Glutamatergic neuron (in vitro differentiated cells): ENCODE results near the gene ZNF268. TPM values are rescaled to one million over a fixed set of nuclear protein-coding genes. Genes with fewer than 3 reads are reported as not detected.

ENCODE experiments used
- DNase-seq: peaks from one replicate; pipeline ENCODE4 v3.0.0; 2022
- H3K27ac Mint-ChIP-seq: one replicate; pipeline ENCODE4 v1.8.0; 2020; ENCODE audit warnings: mild to moderate bottlenecking, mixed read lengths, inconsistent platforms; ENCODE audit not compliant: unreplicated experiment
- H3K27me3 Mint-ChIP-seq: one replicate; pipeline ENCODE4 v1.8.0; 2020; ENCODE audit warnings: mild to moderate bottlenecking, moderate library complexity, mixed read lengths, inconsistent platforms; ENCODE audit not compliant: unreplicated experiment
- H3K36me3 Mint-ChIP-seq: one replicate; pipeline ENCODE4 v1.8.0; 2020; ENCODE audit warnings: mild to moderate bottlenecking, mixed read lengths, inconsistent platforms; ENCODE audit not compliant: unreplicated experiment
- H3K4me1 Mint-ChIP-seq: one replicate; pipeline ENCODE4 v1.8.0; 2020; ENCODE audit warnings: mild to moderate bottlenecking, low read depth, mixed read lengths, inconsistent platforms; ENCODE audit not compliant: unreplicated experiment
- H3K4me3 Mint-ChIP-seq: one replicate; pipeline ENCODE4 v1.8.0; 2020; ENCODE audit warnings: mild to moderate bottlenecking, mixed read lengths, inconsistent platforms; ENCODE audit not compliant: unreplicated experiment
- H3K9me3 Mint-ChIP-seq: one replicate; pipeline ENCODE4 v1.8.0; 2020; ENCODE audit warnings: mild to moderate bottlenecking, moderate library complexity, mixed read lengths, inconsistent platforms; ENCODE audit not compliant: unreplicated experiment
- CTCF ChIP-seq: fragments of 200-600 bp; sonication (generic); IDR thresholded peaks from one replicate; pipeline ENCODE4 v1.5.0; 2021; ENCODE audit not compliant: partially characterized antibody, unreplicated experiment
- total RNA-seq: library from RNA; stranded (reverse); fragmentation: NEBNext Ultra II Directional; extraction: Animal tissue kit (Norgen Biotek cat#: 25700); gene quantifications from one replicate; pipeline ENCODE4 v1.2.1, GENCODE V29; 2021; ENCODE audit not compliant: unreplicated experiment

The ZNF268 gene
- total RNA-seq, 1 donor from 2014 or later = 38.0 TPM

GRCh38 chr12:133222211-133222610 is 40.9 kb downstream of the ZNF268 start:
- Mint-ChIP-seq H3K27me3 (peaks cover 2% of the 10 kb centered on the region), H3K36me3 (peaks cover 18% of the 10 kb centered on the region), H3K4me1 (no peaks in the 10 kb centered on the region), H3K4me3 (no peak overlapping the region), H3K9me3 (peaks cover 12% of the 10 kb centered on the region), H3K27ac (no peak overlapping the region)
- TF ChIP-seq CTCF = no peak
- no peak for DNase-seq

DNA sequence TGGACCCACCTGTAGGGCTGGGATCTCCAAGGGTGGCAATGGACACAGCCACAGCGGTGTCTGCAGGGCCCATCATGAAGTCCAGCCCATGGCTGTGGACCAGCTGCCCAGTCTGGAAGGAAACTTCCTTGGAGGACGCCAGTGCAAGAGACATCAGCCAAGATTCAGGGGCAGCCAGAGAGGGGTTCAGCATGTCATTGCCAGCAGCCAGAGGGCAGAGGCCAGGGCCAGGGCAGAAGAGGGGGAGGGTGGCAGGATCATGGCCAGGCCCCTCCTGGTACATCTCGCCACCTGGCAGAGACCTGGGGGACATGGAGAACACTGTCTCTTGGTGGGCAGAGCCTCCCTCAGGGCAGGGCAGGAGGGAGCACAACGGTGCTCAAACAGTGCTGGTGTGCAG is 44.2 kb downstream of the ZNF268 start:
- H3K4me3 Mint-ChIP-seq = no peak overlapping the region
- H3K4me1 Mint-ChIP-seq = no peaks in the 10 kb centered on the region
- H3K27ac Mint-ChIP-seq = no peak overlapping the region
- TF ChIP-seq CTCF = no peak
- H3K36me3 Mint-ChIP-seq = peaks cover 24% of the 10 kb centered on the region
- DNase-seq = no peak
- H3K9me3 Mint-ChIP-seq = peaks cover 31% of the 10 kb centered on the region
- peaks cover 5% of the 10 kb centered on the region for H3K27me3 Mint-ChIP-seq

DNA sequence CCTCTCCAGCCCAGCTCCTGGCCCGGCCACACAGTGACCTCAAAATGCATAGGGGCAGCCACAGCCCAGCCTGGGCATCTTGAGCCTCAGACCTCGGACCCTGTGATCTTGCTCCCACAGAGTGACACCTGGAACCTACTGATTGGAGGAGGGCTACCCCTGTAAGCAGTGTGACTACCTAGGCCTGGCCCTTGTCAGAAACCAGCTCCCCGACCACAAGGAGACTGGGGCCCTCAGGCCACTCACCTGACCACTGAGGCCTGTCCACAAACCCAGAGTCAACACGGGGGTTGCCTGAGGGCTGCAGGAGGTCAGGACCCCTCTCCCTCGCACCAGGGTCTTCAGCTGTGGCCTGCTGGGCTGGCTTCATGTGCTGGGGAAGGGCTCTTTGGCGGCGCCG is 45.4 kb downstream of the ZNF268 start:
- TF ChIP-seq CTCF = no peak
- Mint-ChIP-seq H3K27ac (no peak overlapping the region), H3K27me3 (peaks cover 5% of the 10 kb centered on the region), H3K36me3 (peaks cover 24% of the 10 kb centered on the region), H3K4me3 (no peak overlapping the region), H3K4me1 (no peaks in the 10 kb centered on the region), H3K9me3 (peaks cover 30% of the 10 kb centered on the region)
- DNase-seq = no peak

DNA sequence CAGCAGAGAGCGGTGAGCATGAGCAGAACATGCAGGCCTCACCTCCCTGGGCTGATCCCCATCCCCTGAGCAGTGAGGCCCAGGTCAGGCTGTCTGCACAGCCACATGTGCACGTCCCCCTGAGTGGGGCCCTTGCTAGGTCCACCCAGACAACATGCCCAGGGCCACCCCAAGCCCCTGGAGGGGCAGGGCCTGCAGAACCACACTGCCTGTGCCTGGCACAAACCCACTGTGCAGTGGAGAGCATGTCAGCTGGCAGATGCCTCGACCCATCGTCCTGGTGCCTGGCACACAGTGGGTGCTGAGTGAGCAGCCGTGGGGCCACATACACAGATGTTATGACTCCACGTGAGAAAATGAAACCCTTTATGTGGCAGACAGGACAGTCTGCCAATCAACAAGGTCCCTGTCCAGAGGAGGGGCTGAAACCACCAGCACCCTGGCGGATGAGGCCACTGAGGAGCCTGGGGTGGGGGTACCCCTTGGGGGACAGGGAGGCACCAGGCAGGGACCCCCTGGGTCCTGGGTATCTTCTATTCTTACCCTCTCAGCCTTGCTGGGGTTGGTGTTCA is 46.1 kb downstream of the ZNF268 start:
- Mint-ChIP-seq H3K36me3 (peaks cover 24% of the 10 kb centered on the region), H3K4me3 (no peak overlapping the region), H3K27ac (no peak overlapping the region), H3K9me3 (peaks cover 28% of the 10 kb centered on the region), H3K4me1 (no peaks in the 10 kb centered on the region), H3K27me3 (peaks cover 5% of the 10 kb centered on the region)
- TF ChIP-seq CTCF = no peak
- DNase-seq = no peak

- no peaks in the 10 kb centered on the region for H3K4me1 Mint-ChIP-seq
- no peak for DNase-seq
- no peak overlapping the region for H3K27ac Mint-ChIP-seq
- peaks cover 38% of the 10 kb centered on the region for H3K9me3 Mint-ChIP-seq
- H3K4me3 Mint-ChIP-seq = no peak overlapping the region
- H3K27me3 Mint-ChIP-seq = peaks cover 12% of the 10 kb centered on the region
- no peak for TF ChIP-seq CTCF
- peaks cover 38% of the 10 kb centered on the region for H3K36me3 Mint-ChIP-seq
Measured at GRCh38 chr12:133231001-133231400, 49.7 kb downstream of the ZNF268 start.
